WTC11 (cell line): ENCODE results near the gene TRIM60. TPM values are rescaled to one million over a fixed set of nuclear protein-coding genes. Genes with fewer than 3 reads are reported as not detected.
"Not testable (repeated sequence)": the region's sequence is repeated elsewhere in the genome, so short reads cannot be mapped to it uniquely, and the experiment has no call there.

ENCODE experiments used
- ATAC-seq: fragments of 200-7000 bp; cut with Tn5 transposase; 2 replicates; pipeline ENCODE4 v1.10.0; 2021; ENCODE audit warnings: mild to moderate bottlenecking, moderate library complexity
- CTCF ChIA-PET: fragments of 300-600 bp; sonication (Branson Sonifier 250); formaldehyde crosslinking; loops from one replicate; lab custom pipeline; 2021; ENCODE audit warnings: antibody characterized with exemption; lab: Charles Lee
- POLR2A ChIA-PET: fragments of 350-600 bp; sonication (Branson Sonifier 250); formaldehyde crosslinking; loops from one replicate; lab custom pipeline; 2021; ENCODE audit warnings: antibody characterized with exemption; lab: Charles Lee
- DNase-seq: peaks from one replicate; pipeline ENCODE4 v3.0.0; 2021; ENCODE audit warnings: low spot score
- H3K27ac Mint-ChIP-seq: 2 replicates; pipeline ENCODE4 v1.8.0; 2021; ENCODE audit warnings: mixed read lengths
- H3K27me3 Mint-ChIP-seq: 2 replicates; pipeline ENCODE4 v1.8.0; 2021; ENCODE audit warnings: low read depth, mild to moderate bottlenecking, moderate library complexity, mixed read lengths
- H3K36me3 Mint-ChIP-seq: 2 replicates; pipeline ENCODE4 v1.8.0; 2021; ENCODE audit warnings: mixed read lengths
- H3K4me1 Mint-ChIP-seq: 2 replicates; pipeline ENCODE4 v1.8.0; 2022; ENCODE audit warnings: mixed read lengths
- H3K4me3 Mint-ChIP-seq: 2 replicates; pipeline ENCODE4 v1.8.0; 2021; ENCODE audit warnings: mild to moderate bottlenecking, moderate library complexity, mixed read lengths
- H3K9me3 Mint-ChIP-seq: 2 replicates; pipeline ENCODE4 v1.8.0; 2021; ENCODE audit warnings: mixed read lengths
- AR ChIP-seq: fragments of 250-450 bp; sonication (Bioruptor Pico); IDR thresholded peaks from 2 replicates; pipeline ENCODE4 v1.9.0; 2021; ENCODE audit warnings: mild to moderate bottlenecking
- CDX4 ChIP-seq: fragments of 250-450 bp; sonication (Bioruptor Pico); IDR thresholded peaks from 2 replicates; pipeline ENCODE4 v1.9.0; 2021; ENCODE audit warnings: moderate library complexity, mild to moderate bottlenecking, inconsistent platforms, borderline replicate concordance
- E2F4 ChIP-seq: sonication (generic); formaldehyde crosslinking; IDR thresholded peaks from 2 replicates; pipeline ENCODE4 v1.8.1; 2022; ENCODE audit warnings: low read depth, mild to moderate bottlenecking, moderate library complexity, missing genetic modification reagents, borderline replicate concordance
- ELF4 ChIP-seq: sonication (generic); formaldehyde crosslinking; IDR thresholded peaks from 2 replicates; pipeline ENCODE4 v1.8.1; 2022; ENCODE audit warnings: low read depth, mild to moderate bottlenecking, moderate library complexity, missing genetic modification reagents
- ERG ChIP-seq: fragments of 250-450 bp; sonication (Bioruptor Pico); IDR thresholded peaks from 2 replicates; pipeline ENCODE4 v1.8.0; 2021; ENCODE audit warnings: mild to moderate bottlenecking
- FOXP1 ChIP-seq: sonication (generic); formaldehyde crosslinking; IDR thresholded peaks from 2 replicates; pipeline ENCODE4 v1.8.0; 2022; ENCODE audit warnings: missing genetic modification reagents, mild to moderate bottlenecking, moderate library complexity, borderline replicate concordance
- HMGA2 ChIP-seq: fragments of 250-450 bp; sonication (Bioruptor Pico); IDR thresholded peaks from 2 replicates; pipeline ENCODE4 v1.4.0; 2021; ENCODE audit warnings: mild to moderate bottlenecking, moderate library complexity
- IRF1 ChIP-seq: sonication (generic); formaldehyde crosslinking; IDR thresholded peaks from 2 replicates; pipeline ENCODE4 v1.8.0; 2023; ENCODE audit warnings: missing genetic modification reagents
- MXD4 ChIP-seq: fragments of 250-450 bp; sonication (Bioruptor Pico); IDR thresholded peaks from 2 replicates; pipeline ENCODE4 v1.8.0; 2021; ENCODE audit warnings: mild to moderate bottlenecking, moderate library complexity, borderline replicate concordance
- MYBL2 ChIP-seq: sonication (generic); formaldehyde crosslinking; IDR thresholded peaks from 2 replicates; pipeline ENCODE4 v1.8.1; 2023; ENCODE audit warnings: mild to moderate bottlenecking, moderate library complexity, missing genetic modification reagents
- NR3C1 ChIP-seq: sonication (generic); formaldehyde crosslinking; conservative IDR thresholded peaks from 2 replicates; pipeline ENCODE4 v1.8.1; 2023; ENCODE audit warnings: low read depth, mild to moderate bottlenecking, missing genetic modification reagents
- OVOL2 ChIP-seq: fragments of 250-450 bp; sonication (Bioruptor Pico); IDR thresholded peaks from 2 replicates; pipeline ENCODE4 v1.9.0; 2021; ENCODE audit warnings: mild to moderate bottlenecking, borderline replicate concordance
- TCF7 ChIP-seq: sonication (generic); formaldehyde crosslinking; IDR thresholded peaks from 2 replicates; pipeline ENCODE4 v1.8.0; 2022; ENCODE audit warnings: mild to moderate bottlenecking, low read depth, missing genetic modification reagents, moderate library complexity
- ZBTB21 ChIP-seq: sonication (generic); formaldehyde crosslinking; IDR thresholded peaks from 2 replicates; pipeline ENCODE4 v1.8.1; 2023; ENCODE audit warnings: mild to moderate bottlenecking, missing genetic modification reagents, borderline replicate concordance
- ZNF232 ChIP-seq: sonication (generic); formaldehyde crosslinking; IDR thresholded peaks from 2 replicates; pipeline ENCODE4 v1.8.0; 2022; ENCODE audit warnings: mild to moderate bottlenecking, missing genetic modification reagents
- ZNF532 ChIP-seq: fragments of 250-450 bp; sonication (Bioruptor Pico); IDR thresholded peaks from 2 replicates; pipeline ENCODE4 v1.9.0; 2021; ENCODE audit warnings: mild to moderate bottlenecking, borderline replicate concordance
- ZNF671 ChIP-seq: fragments of 250-450 bp; sonication (Bioruptor Pico); IDR thresholded peaks from 2 replicates; pipeline ENCODE4 v1.8.0; 2021; ENCODE audit warnings: mild to moderate bottlenecking
- total RNA-seq: library from RNA; stranded (reverse); gene quantifications from 3 replicates; pipeline ENCODE4 v1.2.3, GENCODE V29; 2021

The TRIM60 gene
- total RNA-seq, 1 experiment from 2014 or later: not detected

DNA sequence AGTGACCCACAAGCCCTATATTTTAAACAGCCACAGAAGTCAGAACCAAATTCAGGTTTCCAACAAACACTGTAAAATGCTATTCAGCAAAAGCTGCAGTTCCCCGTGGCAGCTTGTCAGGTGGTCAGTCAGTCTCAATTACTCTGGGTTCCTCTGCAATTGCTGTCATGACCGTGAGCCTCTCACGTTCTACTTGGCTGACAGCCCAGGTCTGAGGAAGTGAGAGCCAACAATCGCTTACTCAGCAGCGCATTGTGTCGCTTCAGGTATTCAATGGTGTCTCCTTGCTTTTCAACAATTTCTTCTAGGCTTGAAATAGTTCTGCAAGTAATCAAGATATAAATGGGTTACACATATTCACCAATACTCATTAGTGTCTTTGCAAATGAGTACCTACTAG is 47.7 kb downstream of the TRIM60 start (continued):
- TF ChIP-seq E2F4: no peak
- no peak for TF ChIP-seq MXD4
- TF ChIP-seq ZBTB21: no peak
- TF ChIP-seq ZNF671 (CRISPR knock-in tag): no peak
- TF ChIP-seq FOXP1 (CRISPR knock-in tag): no peak

DNA sequence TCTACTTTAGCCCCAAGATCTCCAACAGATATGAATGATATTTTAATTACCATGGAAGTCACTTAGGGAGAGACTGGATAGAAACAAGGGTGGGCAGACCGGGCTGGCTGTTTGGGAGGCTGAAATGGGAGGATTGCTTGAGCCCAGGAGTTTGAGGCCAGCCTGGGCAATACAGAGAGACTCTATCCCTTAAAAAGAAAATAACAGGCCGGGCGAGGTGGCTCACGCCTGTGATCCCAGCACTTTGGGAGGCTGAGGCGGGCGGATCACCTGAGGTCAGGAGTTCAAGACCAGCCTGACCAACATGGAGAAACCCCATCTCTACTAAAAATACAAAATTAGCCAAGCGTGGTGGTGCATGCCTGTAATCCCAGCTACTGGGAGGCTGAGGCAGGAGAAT is 53.0 kb downstream of the TRIM60 start:
- H3K9me3 Mint-ChIP-seq, CTCF ChIA-PET, H3K4me3 Mint-ChIP-seq, H3K4me1 Mint-ChIP-seq, H3K27me3 Mint-ChIP-seq, ATAC-seq, DNase-seq, H3K27ac Mint-ChIP-seq: not testable (repeated sequence)
- peaks cover 28% of the 10 kb centered on the region for H3K36me3 Mint-ChIP-seq
- POLR2A ChIA-PET: interaction anchor here (0.7 kb wide), 1 partner anchor 8 kb away, joined by 5 read pairs; no protein-coding TSS in a partner anchor

GRCh38 chr4:165085946-165086345 is 54.1 kb downstream of the TRIM60 start:
- no peak for TF ChIP-seq IRF1
- no peak for TF ChIP-seq OVOL2
- no peak for TF ChIP-seq FOXP1 (CRISPR knock-in tag)
- TF ChIP-seq ELF4: no peak
- no peak for TF ChIP-seq HMGA2
- TF ChIP-seq, all 79 proteins: peak for 0
- Mint-ChIP-seq H3K4me3 (no peak overlapping the region), H3K27me3 (no peaks in the 10 kb centered on the region), H3K4me1 (no peaks in the 10 kb centered on the region), H3K36me3 (peaks cover 32% of the 10 kb centered on the region), H3K9me3 (no peaks in the 10 kb centered on the region), H3K27ac (no peak overlapping the region)
- ATAC-seq: no peak
- no peak for DNase-seq
- ChIA-PET CTCF (no interaction called here), POLR2A (interaction anchor here (0.6 kb wide), 1 partner anchor 104 kb away, joined by 9 read pairs; no protein-coding TSS in a partner anchor)

DNA sequence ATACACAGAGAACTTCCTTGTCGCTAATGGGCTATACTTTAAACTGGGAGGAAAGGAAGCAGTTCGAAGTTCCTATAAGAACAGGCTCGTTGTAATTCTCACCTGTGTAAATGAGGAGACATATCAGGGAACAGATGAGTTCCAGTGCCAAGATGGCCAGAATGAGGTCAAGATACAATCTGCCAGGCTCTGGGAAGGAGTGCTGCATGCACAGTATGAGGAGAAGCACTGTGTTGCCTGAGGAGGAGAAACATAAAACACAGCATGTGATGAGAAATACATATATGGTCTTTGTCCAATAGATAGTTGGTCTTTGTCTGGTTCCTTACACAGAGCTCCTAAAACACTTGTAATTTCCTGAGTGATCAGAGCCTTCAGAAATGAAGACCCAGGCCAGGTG is 56.6 kb downstream of the TRIM60 start:
- POLR2A ChIA-PET: no interaction called here
- DNase-seq: no peak
- Mint-ChIP-seq H3K27ac (no peak overlapping the region), H3K27me3 (no peaks in the 10 kb centered on the region), H3K4me3 (no peak overlapping the region), H3K4me1 (no peaks in the 10 kb centered on the region), H3K9me3 (no peaks in the 10 kb centered on the region), H3K36me3 (peaks cover 39% of the 10 kb centered on the region)
- CTCF ChIA-PET: interaction anchor here (0.6 kb wide), 1 partner anchor 1841 kb away, joined by 3 read pairs; no protein-coding TSS in a partner anchor
- ATAC-seq: no peak
- TF ChIP-seq ZNF532 (CRISPR knock-in tag) (no peak), ERG (CRISPR knock-in tag) (no peak), TCF7 (CRISPR knock-in tag) (no peak), NR3C1 (CRISPR knock-in tag) (no peak), CDX4 (no peak), AR (CRISPR knock-in tag) (no peak), ZBTB21 (no peak), ZNF232 (CRISPR knock-in tag) (no peak), E2F4 (no peak), MYBL2 (CRISPR knock-in tag) (no peak)
